ENCODE measurements around the gene TOGARAM1. TPM values are rescaled to one million over a fixed set of nuclear protein-coding genes. Genes with fewer than 3 reads are reported as not detected.

The TOGARAM1 gene
- total RNA-seq, 1 experiment from 2014 or later = 6.4 TPM

- TF ChIP-seq, protein P1, sequence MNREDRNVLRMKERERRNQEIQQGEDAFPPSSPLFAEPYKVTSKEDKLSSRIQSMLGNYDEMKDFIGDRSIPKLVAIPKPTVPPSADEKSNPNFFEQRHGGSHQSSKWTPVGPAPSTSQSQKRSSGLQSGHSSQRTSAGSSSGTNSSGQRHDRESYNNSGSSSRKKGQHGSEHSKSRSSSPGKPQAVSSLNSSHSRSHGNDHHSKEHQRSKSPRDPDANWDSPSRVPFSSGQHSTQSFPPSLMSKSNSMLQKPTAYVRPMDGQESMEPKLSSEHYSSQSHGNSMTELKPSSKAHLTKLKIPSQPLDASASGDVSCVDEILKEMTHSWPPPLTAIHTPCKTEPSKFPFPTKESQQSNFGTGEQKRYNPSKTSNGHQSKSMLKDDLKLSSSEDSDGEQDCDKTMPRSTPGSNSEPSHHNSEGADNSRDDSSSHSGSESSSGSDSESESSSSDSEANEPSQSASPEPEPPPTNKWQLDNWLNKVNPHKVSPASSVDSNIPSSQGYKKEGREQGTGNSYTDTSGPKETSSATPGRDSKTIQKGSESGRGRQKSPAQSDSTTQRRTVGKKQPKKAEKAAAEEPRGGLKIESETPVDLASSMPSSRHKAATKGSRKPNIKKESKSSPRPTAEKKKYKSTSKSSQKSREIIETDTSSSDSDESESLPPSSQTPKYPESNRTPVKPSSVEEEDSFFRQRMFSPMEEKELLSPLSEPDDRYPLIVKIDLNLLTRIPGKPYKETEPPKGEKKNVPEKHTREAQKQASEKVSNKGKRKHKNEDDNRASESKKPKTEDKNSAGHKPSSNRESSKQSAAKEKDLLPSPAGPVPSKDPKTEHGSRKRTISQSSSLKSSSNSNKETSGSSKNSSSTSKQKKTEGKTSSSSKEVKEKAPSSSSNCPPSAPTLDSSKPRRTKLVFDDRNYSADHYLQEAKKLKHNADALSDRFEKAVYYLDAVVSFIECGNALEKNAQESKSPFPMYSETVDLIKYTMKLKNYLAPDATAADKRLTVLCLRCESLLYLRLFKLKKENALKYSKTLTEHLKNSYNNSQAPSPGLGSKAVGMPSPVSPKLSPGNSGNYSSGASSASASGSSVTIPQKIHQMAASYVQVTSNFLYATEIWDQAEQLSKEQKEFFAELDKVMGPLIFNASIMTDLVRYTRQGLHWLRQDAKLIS (CRISPR knock-in tag; IDR thresholded peaks at IDR 0.05; ENCODE audit: borderline replicate concordance) = no peak
- TF ChIP-seq ZNF121 (CRISPR knock-in tag; IDR thresholded peaks at IDR 0.05) = no peak
- TF ChIP-seq, protein P2, sequence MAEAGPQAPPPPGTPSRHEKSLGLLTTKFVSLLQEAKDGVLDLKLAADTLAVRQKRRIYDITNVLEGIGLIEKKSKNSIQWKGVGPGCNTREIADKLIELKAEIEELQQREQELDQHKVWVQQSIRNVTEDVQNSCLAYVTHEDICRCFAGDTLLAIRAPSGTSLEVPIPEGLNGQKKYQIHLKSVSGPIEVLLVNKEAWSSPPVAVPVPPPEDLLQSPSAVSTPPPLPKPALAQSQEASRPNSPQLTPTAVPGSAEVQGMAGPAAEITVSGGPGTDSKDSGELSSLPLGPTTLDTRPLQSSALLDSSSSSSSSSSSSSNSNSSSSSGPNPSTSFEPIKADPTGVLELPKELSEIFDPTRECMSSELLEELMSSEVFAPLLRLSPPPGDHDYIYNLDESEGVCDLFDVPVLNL (CRISPR knock-in tag; IDR thresholded peaks at IDR 0.05; ENCODE audit: borderline replicate concordance, low read depth) = no peak
- TF ChIP-seq CTCF (IDR thresholded peaks at IDR 0.05) = no peak
- TF ChIP-seq, protein P3, sequence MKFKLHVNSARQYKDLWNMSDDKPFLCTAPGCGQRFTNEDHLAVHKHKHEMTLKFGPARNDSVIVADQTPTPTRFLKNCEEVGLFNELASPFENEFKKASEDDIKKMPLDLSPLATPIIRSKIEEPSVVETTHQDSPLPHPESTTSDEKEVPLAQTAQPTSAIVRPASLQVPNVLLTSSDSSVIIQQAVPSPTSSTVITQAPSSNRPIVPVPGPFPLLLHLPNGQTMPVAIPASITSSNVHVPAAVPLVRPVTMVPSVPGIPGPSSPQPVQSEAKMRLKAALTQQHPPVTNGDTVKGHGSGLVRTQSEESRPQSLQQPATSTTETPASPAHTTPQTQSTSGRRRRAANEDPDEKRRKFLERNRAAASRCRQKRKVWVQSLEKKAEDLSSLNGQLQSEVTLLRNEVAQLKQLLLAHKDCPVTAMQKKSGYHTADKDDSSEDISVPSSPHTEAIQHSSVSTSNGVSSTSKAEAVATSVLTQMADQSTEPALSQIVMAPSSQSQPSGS (CRISPR knock-in tag; IDR thresholded peaks at IDR 0.05; ENCODE audit: borderline replicate concordance, low read depth) = no peak
Observed at GRCh38 chr14:44962334-44963043, 499 bp downstream of the TOGARAM1 start (continued).

DNA sequence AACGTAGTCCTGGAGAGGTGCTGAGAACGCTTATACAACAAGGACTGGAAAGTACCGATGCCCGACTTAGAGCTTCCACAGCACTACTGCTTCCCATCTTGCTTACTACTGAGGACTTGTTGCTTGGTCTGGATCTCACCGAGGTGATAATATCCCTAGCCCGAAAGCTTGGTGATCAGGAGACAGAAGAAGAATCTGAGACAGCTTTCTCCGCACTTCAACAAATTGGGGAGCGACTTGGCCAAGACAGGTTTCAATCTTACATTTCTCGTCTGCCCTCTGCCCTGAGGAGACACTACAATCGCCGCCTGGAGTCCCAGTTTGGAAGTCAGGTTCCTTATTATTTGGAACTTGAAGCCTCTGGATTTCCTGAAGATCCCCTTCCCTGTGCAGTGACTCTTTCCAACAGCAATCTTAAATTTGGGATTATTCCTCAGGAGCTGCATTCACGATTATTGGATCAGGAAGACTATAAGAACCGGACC, 1.1 kb downstream of the TOGARAM1 start:
- no peaks in the 10 kb centered on the region for H3K27me3 Mint-ChIP-seq (ENCODE audit: low read depth)
- no peak overlapping the region for H3K4me3 Mint-ChIP-seq
- ChIA-PET CTCF (interaction anchor here (1.2 to 2.2 kb wide), 3 partner anchors 16 to 290 kb away, joined by 3 to 16 read pairs (median 3); partner anchors contain the start of gene MIS18BP1), POLR2A (interaction anchor here (1.6 to 1.7 kb wide), 2 partner anchors 50 to 122 kb away, joined by 6 to 7 read pairs; partner anchors contain the start of gene PRPF39)
- ATAC-seq = no peak
- H3K9me3 Mint-ChIP-seq = no peaks in the 10 kb centered on the region
- peaks cover 45% of the 10 kb centered on the region for H3K4me1 Mint-ChIP-seq
- no peaks in the 10 kb centered on the region for H3K36me3 Mint-ChIP-seq
- DNase-seq (ENCODE audit: low spot score) = no peak
- H3K27ac Mint-ChIP-seq = no peak overlapping the region; the same call in 1 of the 2 replicates
- no peak for TF ChIP-seq ZNF423 (CRISPR knock-in tag; IDR thresholded peaks at IDR 0.05)
- no peak for TF ChIP-seq USF1 (CRISPR knock-in tag; IDR thresholded peaks at IDR 0.05)
- TF ChIP-seq FOXP1 (CRISPR knock-in tag; IDR thresholded peaks at IDR 0.05; ENCODE audit: borderline replicate concordance) = no peak
- TF ChIP-seq, protein P4, sequence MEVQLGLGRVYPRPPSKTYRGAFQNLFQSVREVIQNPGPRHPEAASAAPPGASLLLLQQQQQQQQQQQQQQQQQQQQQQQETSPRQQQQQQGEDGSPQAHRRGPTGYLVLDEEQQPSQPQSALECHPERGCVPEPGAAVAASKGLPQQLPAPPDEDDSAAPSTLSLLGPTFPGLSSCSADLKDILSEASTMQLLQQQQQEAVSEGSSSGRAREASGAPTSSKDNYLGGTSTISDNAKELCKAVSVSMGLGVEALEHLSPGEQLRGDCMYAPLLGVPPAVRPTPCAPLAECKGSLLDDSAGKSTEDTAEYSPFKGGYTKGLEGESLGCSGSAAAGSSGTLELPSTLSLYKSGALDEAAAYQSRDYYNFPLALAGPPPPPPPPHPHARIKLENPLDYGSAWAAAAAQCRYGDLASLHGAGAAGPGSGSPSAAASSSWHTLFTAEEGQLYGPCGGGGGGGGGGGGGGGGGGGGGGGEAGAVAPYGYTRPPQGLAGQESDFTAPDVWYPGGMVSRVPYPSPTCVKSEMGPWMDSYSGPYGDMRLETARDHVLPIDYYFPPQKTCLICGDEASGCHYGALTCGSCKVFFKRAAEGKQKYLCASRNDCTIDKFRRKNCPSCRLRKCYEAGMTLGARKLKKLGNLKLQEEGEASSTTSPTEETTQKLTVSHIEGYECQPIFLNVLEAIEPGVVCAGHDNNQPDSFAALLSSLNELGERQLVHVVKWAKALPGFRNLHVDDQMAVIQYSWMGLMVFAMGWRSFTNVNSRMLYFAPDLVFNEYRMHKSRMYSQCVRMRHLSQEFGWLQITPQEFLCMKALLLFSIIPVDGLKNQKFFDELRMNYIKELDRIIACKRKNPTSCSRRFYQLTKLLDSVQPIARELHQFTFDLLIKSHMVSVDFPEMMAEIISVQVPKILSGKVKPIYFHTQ (CRISPR knock-in tag; IDR thresholded peaks at IDR 0.05) = no peak
- TF ChIP-seq, protein P5, sequence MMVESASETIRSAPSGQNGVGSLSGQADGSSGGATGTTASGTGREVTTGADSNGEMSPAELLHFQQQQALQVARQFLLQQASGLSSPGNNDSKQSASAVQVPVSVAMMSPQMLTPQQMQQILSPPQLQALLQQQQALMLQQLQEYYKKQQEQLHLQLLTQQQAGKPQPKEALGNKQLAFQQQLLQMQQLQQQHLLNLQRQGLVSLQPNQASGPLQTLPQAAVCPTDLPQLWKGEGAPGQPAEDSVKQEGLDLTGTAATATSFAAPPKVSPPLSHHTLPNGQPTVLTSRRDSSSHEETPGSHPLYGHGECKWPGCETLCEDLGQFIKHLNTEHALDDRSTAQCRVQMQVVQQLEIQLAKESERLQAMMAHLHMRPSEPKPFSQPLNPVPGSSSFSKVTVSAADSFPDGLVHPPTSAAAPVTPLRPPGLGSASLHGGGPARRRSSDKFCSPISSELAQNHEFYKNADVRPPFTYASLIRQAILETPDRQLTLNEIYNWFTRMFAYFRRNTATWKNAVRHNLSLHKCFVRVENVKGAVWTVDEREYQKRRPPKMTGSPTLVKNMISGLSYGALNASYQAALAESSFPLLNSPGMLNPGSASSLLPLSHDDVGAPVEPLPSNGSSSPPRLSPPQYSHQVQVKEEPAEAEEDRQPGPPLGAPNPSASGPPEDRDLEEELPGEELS (CRISPR knock-in tag; IDR thresholded peaks at IDR 0.05) = no peak
- TF ChIP-seq ZMAT4 (CRISPR knock-in tag; IDR thresholded peaks at IDR 0.05) = no peak
- TF ChIP-seq, protein P6, sequence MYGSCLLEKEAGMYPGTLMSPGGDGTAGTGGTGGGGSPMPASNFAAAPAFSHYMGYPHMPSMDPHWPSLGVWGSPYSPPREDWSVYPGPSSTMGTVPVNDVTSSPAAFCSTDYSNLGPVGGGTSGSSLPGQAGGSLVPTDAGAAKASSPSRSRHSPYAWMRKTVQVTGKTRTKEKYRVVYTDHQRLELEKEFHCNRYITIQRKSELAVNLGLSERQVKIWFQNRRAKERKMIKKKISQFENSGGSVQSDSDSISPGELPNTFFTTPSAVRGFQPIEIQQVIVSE (CRISPR knock-in tag; IDR thresholded peaks at IDR 0.05; ENCODE audit: borderline replicate concordance) = no peak
- TF ChIP-seq ELF4 (CRISPR knock-in tag; IDR thresholded peaks at IDR 0.05; ENCODE audit: low read depth) = no peak
- TF ChIP-seq ZNF263 (CRISPR knock-in tag; IDR thresholded peaks at IDR 0.05; ENCODE audit: low read depth) = no peak
- TF ChIP-seq, protein P7, sequence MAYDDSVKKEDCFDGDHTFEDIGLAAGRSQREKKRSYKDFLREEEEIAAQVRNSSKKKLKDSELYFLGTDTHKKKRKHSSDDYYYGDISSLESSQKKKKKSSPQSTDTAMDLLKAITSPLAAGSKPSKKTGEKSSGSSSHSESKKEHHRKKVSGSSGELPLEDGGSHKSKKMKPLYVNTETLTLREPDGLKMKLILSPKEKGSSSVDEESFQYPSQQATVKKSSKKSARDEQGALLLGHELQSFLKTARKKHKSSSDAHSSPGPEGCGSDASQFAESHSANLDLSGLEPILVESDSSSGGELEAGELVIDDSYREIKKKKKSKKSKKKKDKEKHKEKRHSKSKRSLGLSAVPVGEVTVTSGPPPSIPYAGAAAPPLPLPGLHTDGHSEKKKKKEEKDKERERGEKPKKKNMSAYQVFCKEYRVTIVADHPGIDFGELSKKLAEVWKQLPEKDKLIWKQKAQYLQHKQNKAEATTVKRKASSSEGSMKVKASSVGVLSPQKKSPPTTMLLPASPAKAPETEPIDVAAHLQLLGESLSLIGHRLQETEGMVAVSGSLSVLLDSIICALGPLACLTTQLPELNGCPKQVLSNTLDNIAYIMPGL (CRISPR knock-in tag; IDR thresholded peaks at IDR 0.05) = no peak
- TF ChIP-seq HMGA2 (CRISPR knock-in tag; IDR thresholded peaks at IDR 0.05) = no peak

Measured in WTC11 (cell line).